DOHH2 (cell line): Measurements from ENCODE around the gene RNF150.

Source experiments
- EZH2phosphoT487 ChIP-seq: fragments of 200-600 bp; sonication (generic); IDR thresholded peaks from 2 replicates; pipeline ENCODE4 v1.6.1; 2017; ENCODE audit warnings: borderline replicate concordance, mild to moderate bottlenecking, antibody characterized with exemption, low read length, moderate library complexity, mixed read lengths
- TF ChIP-seq, protein P1 (sequence below): fragments of 200-600 bp; sonication (generic); IDR thresholded peaks from one replicate; pipeline ENCODE4 v1.5.1; 2014; ENCODE audit warnings: antibody characterized with exemption, mild to moderate bottlenecking, low read depth, low read length; ENCODE audit not compliant: poor library complexity, severe bottlenecking

DNA sequence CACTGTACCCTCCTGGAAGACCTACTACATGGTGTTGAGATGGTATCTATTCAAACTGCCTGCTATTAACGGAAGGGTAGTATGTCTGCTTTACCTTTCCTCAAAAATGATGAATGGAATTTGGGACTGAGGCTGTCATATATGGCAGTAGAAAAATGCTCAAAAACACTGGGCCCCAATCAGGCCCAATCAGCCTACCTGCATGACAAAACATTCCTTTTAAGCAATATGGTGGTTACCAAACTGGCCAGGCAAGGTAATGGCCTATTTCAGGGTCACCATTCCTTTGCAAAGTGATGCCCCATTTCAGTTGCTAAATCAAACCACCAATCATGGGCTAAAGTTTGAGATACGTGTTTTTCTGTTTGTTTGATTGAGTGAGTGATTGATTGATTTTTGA is 14.9 kb downstream of the RNF150 start:
- TF ChIP-seq, protein P1, sequence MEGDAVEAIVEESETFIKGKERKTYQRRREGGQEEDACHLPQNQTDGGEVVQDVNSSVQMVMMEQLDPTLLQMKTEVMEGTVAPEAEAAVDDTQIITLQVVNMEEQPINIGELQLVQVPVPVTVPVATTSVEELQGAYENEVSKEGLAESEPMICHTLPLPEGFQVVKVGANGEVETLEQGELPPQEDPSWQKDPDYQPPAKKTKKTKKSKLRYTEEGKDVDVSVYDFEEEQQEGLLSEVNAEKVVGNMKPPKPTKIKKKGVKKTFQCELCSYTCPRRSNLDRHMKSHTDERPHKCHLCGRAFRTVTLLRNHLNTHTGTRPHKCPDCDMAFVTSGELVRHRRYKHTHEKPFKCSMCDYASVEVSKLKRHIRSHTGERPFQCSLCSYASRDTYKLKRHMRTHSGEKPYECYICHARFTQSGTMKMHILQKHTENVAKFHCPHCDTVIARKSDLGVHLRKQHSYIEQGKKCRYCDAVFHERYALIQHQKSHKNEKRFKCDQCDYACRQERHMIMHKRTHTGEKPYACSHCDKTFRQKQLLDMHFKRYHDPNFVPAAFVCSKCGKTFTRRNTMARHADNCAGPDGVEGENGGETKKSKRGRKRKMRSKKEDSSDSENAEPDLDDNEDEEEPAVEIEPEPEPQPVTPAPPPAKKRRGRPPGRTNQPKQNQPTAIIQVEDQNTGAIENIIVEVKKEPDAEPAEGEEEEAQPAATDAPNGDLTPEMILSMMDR, result no peak
- TF ChIP-seq EZH2phosphoT487, result no peak
